COLO668 (cell line): ENCODE measurements around the gene DPF3.

Experiments used
- DNase-seq: peaks from one replicate; lab custom pipeline; 2025; ENCODE audit not compliant: unreplicated experiment; lab: John Stamatoyannopoulos, UW

The DPF3 gene

GRCh38 chr14:72621387-72622065 is 272.4 kb downstream of the DPF3 start:
- DNase-seq: no peak

GRCh38 chr14:72619881-72620280 is 274.0 kb downstream of the DPF3 start:
- no peak for DNase-seq

- DNase-seq: no peak
These were observed 274.8 kb downstream of the DPF3 start for GRCh38 chr14:72619111-72619571.

- no peak for DNase-seq
These were observed 275.5 kb downstream of the DPF3 start for GRCh38 chr14:72618424-72618823.

- DNase-seq: no peak
These were observed 276.4 kb downstream of the DPF3 start for GRCh38 chr14:72617391-72618031.

- DNase-seq: no peak
These were observed 277.1 kb downstream of the DPF3 start for GRCh38 chr14:72616811-72617210.

GRCh38 chr14:72616294-72616693 is 277.6 kb downstream of the DPF3 start:
- no peak for DNase-seq

- no peak for DNase-seq
These were observed 278.3 kb downstream of the DPF3 start for GRCh38 chr14:72615451-72616121.

GRCh38 chr14:72614891-72615415 is 278.9 kb downstream of the DPF3 start:
- DNase-seq: no peak

- DNase-seq: no peak
These were observed 279.5 kb downstream of the DPF3 start for GRCh38 chr14:72614365-72614764.

- DNase-seq: no peak
These were observed 280.0 kb downstream of the DPF3 start for GRCh38 chr14:72613975-72614319.

GRCh38 chr14:72613231-72613974 is 280.5 kb downstream of the DPF3 start:
- no peak for DNase-seq

- no peak for DNase-seq
These were observed 281.9 kb downstream of the DPF3 start for GRCh38 chr14:72612041-72612440.

GRCh38 chr14:72611506-72611905 is 282.4 kb downstream of the DPF3 start:
- no peak for DNase-seq

- DNase-seq: no peak
These were observed 283.1 kb downstream of the DPF3 start for GRCh38 chr14:72610831-72611200.

- DNase-seq: no peak
These were observed 283.6 kb downstream of the DPF3 start for GRCh38 chr14:72610096-72610830.

GRCh38 chr14:72609205-72609916 is 284.5 kb downstream of the DPF3 start:
- DNase-seq: no peak

- DNase-seq: no peak
These were observed 285.3 kb downstream of the DPF3 start for GRCh38 chr14:72608391-72609204.
